Nasal cavity respiratory epithelium epithelial cell of viscerocranial mucosa (primary cell): ENCODE measurements around the gene GNB3. TPM values are rescaled to one million over a fixed set of nuclear protein-coding genes. Genes with fewer than 3 reads are reported as not detected.

ENCODE experiments used
- total RNA-seq: library from RNA; depleted of rRNA; stranded (reverse); fragments of >200 nt; gene quantifications from 2 replicates; pipeline ENCODE4 v1.2.3, GENCODE V29; 2014

Gene GNB3
- 0.34 and 0.78 TPM in 2 replicates for total RNA-seq

DNA sequence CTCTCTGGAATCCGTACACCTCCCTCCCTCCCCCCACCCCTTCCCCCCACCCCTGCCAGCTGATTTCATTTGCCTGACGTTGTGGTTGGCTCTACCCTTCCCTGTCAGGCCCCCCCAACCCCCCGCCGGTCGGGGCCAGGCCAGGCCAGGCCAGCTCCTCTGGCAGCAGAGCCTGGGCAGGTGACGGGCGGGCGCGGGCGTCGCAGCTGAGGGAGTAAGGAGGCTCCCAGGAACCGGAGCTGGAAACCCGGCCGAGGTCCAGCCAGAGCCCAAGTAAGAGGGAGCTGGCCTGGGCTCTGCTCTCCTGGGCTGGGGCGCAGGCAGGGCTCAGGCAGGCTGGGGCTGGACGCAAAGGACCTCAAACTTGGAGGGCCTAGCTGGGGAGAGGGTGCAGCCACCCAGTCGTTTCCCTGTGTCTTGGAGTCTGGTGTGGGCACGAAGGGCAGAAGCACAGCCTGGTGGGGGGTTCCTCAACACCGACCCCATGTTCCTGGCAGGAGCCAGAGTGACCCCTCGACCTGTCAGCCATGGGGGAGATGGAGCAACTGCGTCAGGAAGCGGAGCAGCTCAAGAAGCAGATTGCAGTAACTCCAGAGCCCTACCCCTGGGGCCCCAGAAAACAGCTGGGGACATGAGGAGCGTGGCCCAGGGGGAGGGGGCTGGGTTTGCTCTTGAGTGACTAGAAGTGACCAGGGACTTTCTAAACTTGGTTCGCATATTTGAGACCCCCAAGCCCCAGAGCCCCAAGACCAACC lies at the start of gene GNB3:
GNB3 (plus strand) TSS at position 165 of the 755 bp plus-strand sequence; CDS start at position 528, 363 bp downstream.

DNA sequence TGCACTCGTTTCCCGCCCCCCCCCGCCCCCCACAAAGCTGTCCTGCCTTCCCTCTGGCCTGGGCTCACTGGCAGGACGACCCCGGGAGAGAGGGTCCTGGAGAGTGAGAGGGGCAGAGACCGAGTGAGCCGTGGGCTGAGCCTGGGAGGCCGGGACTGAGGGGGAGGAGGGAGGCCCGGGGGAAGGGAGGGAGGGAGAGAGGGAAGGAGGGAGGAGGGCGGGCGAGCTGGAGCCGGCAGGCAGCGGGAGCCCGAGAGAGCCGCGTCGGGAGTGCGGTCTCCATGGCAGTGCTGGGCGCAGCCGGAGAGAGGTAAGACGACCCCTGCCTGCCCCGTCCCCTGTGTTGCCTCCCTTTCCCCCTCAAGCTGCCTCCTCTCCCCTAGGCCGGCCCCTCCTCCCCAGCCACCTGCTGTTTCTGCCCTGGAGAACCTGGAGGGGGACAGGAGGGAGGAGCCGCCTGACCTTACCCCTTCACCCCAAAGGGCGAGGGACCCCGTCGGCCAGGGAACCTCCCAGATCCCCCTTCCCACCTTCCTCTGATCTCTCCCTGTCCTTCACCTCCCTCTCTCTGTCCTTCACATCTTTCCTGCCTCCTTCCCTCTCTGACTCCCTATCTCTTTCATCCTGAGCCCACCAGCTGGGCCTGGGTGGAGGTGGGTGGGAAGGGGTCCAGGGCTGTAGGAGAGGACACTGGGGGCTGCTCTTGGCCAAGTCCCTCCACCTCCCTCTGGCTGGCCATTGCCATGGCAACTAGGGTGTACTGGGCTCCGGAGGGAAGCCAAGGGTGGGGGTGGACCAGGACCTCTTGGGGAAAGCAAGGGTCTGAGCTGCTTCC lies 18.9 kb upstream of the GNB3 start, which contains the start of gene GPR162:
GPR162 (plus strand) TSS at position 231 of the 835 bp plus-strand sequence. CDS start 2,078 bp downstream, outside the sequence.

DNA sequence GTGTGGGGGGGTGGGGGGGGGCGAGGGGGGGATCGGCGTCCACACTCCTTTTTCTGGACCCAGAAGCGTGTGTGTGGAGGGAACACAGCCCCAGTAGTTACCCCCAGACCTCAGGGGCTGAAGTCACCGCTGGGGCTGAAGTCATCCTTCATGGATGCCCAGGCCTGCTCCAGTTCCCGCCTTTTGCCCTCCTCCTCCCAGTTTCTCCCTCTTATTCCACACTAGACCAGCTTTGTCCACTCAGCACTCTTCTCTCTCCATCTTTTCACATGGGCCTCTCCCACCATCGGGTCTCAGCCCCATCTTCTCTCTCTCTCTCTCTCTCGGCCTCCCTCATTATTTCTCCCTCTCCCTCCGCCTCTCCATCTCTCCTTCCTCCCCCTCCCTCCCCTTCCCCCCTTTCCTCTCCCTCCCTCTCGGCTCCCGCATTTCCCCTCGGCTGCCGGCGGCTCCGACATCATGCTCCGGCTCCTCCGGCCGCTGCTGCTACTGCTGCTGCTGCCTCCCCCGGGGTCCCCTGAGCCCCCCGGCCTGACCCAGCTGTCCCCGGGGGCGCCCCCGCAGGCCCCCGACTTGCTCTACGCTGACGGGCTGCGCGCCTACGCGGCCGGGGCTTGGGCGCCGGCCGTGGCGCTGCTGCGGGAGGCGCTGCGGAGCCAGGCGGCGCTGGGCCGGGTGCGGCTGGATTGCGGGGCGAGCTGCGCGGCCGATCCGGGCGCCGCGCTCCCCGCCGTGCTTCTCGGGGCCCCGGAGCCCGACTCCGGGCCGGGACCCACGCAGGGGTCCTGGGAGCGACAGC lies 12.5 kb upstream of the GNB3 start, which contains the start of gene P3H3:
P3H3 (plus strand) TSS at position 426 of the 799 bp plus-strand sequence; CDS start at position 460, 34 bp downstream.

DNA sequence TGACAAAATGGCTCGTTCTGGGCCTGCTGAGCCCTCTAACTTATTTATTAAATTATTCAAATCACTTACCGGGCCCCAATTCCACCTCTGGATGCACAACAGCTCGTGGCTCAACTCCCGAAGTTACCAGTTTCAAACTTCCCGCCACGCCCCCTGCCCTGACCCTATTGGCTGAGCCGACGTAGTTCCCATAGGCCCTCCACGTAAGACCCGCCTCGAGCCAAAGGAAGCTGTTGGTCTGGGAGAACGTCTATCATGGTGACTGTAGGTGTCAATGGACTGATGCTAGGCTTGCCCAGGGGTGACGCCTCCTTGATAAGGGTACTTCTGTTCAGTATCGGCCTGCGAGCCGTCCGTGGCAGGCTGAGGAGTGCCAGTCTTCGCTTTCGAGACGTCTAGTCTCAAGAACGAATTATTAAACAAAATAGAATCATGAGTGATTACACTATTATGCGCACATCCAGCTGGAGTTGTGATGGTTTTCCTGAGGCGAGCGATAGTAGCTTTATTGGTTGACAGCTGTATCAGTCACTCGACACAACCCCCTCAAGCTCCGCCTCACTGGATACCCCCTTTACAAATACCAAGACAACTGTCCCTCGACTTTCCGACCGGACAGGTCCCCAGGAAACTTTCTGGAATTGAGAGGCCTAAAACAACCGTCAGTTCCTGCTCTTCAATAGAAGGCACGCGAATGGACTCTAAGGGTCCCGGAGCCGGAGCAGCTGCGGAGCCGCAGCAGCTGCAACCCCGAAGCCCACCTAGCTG lies 10.6 kb downstream of the GNB3 start, which contains the start of gene CDCA3:
CDCA3 (minus strand) TSS at position 134 of the 768 bp plus-strand sequence. CDS start 334 bp downstream, outside the sequence.

DNA sequence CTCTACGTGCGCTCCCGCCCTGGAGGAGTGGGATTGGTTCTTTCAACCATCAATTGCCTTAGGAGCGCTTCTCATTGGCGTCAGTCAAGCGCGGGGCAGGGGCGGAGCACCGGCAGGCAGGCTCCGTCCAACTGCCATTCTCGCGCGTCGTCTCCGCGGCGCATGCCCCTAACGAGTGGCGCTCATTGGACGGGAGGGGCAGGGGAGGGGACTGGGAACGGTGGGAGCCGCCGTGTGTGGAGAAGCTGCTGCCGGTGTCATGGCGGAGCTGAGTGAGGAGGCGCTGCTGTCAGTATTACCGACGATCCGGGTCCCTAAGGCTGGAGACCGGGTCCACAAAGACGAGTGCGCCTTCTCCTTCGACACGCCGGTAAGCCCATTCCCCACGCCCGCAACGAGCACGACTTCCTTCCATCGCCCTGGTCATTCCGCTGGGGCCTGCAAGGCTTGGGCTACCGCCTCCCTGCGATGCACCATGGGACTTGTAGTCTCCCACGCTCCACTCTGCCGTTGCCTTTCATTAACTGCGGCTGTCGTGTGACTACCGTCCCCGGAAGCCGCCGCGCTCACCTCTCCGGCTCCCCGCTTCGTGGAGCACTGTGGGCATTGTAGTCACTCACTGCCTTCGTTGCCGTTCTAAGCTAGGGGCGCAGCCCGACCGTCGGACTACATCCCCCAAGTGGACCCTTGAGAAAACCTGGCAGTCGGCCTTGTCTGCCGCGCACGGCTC lies 11.4 kb downstream of the GNB3 start, which contains the start of gene USP5:
USP5 (plus strand) TSS at position 230 of the 730 bp plus-strand sequence; CDS start at position 260, 30 bp downstream.

DNA sequence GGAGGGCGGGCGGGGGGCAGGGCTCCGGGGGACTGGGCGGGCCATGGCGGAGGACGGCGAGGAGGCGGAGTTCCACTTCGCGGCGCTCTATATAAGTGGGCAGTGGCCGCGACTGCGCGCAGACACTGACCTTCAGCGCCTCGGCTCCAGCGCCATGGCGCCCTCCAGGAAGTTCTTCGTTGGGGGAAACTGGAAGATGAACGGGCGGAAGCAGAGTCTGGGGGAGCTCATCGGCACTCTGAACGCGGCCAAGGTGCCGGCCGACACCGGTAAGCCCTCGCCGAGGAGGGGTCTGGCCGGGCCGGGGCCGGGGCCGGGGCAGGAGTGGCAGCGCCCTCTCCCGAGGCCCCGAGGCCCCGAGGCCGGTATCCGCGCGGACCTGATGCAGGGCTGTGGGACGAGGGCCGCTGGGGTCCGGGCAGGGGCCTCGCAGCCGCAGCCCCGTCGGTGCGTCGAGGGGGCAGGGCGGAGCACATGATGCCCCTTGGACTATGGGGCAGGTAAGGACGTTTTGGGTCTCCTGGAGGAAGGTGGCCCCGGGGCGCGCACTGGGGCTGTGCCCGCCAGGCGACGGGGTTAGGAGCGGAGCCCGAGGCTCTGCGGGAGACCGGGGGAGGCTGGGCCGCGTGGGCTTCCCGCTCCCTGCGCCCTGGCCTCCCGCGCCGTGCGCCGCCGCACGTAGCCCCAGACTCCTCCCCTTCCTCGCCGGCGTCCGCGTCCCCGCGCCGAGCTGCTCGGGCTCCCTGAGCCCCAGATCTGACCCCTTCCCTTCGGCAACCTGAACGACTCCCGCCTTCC lies 26.9 kb downstream of the GNB3 start, which contains the start of gene TPI1:
TPI1 (plus strand) TSS at position 119 of the 798 bp plus-strand sequence; CDS start at position 155, 36 bp downstream.

DNA sequence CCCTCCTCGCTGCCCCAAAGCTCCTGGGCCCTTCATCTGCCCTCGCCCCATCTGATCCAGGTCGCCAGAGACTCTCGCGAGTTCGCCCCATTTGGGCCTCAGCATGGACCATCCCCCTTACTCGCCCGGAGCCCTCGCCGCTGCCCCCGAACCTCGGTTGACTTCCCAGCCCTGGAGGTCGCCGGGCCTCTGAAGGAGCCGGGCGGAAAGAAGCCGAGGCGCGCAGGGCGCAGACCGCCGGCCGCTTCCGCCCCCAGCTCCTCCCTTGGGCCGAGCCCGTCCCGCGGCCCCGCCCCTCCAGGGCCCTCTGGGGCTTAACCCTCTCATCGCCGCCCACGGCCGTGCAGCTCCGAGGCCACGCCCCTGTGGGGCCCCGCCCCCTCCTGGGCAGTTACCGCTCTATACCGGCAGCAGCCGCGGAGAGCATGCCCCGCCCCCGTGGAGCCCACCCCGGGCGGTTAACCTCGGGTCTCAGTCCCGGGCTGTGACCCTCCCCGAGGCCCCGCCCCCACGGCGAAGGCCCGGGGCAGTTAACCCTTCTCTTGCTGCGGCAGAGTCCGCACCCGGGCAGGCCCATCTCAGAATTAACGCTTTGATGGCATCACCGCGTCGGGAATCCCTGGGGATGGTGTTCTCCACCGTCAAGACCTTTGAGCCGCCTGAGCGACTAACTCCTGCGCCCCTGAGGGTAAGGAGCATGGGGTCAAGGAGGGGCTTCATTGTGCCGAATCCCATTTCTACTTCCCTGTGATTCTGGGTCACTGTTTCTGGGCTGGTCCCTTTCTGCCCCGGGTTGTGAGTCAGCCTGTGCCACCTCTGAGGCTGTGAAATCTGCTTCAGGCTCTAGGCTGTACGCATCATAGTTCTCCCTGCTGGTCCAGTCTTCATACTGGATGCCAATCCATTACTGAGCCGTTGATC lies 32.6 kb downstream of the GNB3 start, which contains the start of gene SPSB2:
SPSB2 (minus strand) TSS at position 210 of the 921 bp plus-strand sequence. CDS start 402 bp downstream, outside the sequence.

Other genes starting within 250 kb of the GNB3 start
- gene CHD4, start 233.5 kb upstream of the GNB3 start, total RNA-seq: 132 and 213 TPM in 2 replicates
- gene LPAR5, start 205.0 kb upstream of the GNB3 start, total RNA-seq: 2.7 and 5.1 TPM in 2 replicates
- gene ACRBP, start 193.5 kb upstream of the GNB3 start, total RNA-seq: 0.34 and 0.50 TPM in 2 replicates
- gene ING4, start 177.8 kb upstream of the GNB3 start, total RNA-seq: 11.6 and 24.5 TPM in 2 replicates
- gene ZNF384, start 151.6 kb upstream of the GNB3 start, total RNA-seq: 7.2 and 17.5 TPM in 2 replicates
- not detected in 2 replicates for gene PIANP, start 140.1 kb upstream of the GNB3 start, total RNA-seq
- gene COPS7A, start 116.9 kb upstream of the GNB3 start, total RNA-seq: 75.9 and 84.0 TPM in 2 replicates
- 150 and 159 TPM in 2 replicates for gene MLF2, start 87.8 kb upstream of the GNB3 start, total RNA-seq
- 16.7 and 50.8 TPM in 2 replicates for gene PTMS, start 74.6 kb upstream of the GNB3 start, total RNA-seq
- 0.07 TPM in 1 of 2 replicates, not detected in the other for gene LAG3, start 68.4 kb upstream of the GNB3 start, total RNA-seq
- gene CD4, start 51.4 kb upstream of the GNB3 start, total RNA-seq: 0.21 TPM in 1 of 2 replicates, not detected in the other
- under 0.01 TPM in 1 of 2 replicates, not detected in the other for gene GPR162, start 19.1 kb upstream of the GNB3 start, total RNA-seq
- 18.8 and 20.6 TPM in 2 replicates for gene P3H3, start 12.5 kb upstream of the GNB3 start, total RNA-seq
- gene CDCA3, start 10.4 kb downstream of the GNB3 start, total RNA-seq: 0.57 and 0.68 TPM in 2 replicates
- 44.8 and 68.4 TPM in 2 replicates for gene USP5, start 11.2 kb downstream of the GNB3 start, total RNA-seq
- gene TPI1, start 26.6 kb downstream of the GNB3 start, total RNA-seq: 571 and 622 TPM in 2 replicates
- 5.6 and 15.0 TPM in 2 replicates for gene SPSB2, start 32.4 kb downstream of the GNB3 start, total RNA-seq
- gene LRRC23, start 63.9 kb downstream of the GNB3 start, total RNA-seq: 8.2 and 9.8 TPM in 2 replicates
- gene ENO2, start 73.7 kb downstream of the GNB3 start, total RNA-seq: 3.1 and 14.0 TPM in 2 replicates
- 5.1 and 27.6 TPM in 2 replicates for gene ATN1, start 87.0 kb downstream of the GNB3 start, total RNA-seq
- gene RNU7-1, start 102.9 kb downstream of the GNB3 start, total RNA-seq: not detected in 2 replicates
- gene C12orf57, start 103.1 kb downstream of the GNB3 start, total RNA-seq: 52.6 and 80.0 TPM in 2 replicates
- gene PTPN6, start 110.4 kb downstream of the GNB3 start, total RNA-seq: 12.3 and 17.4 TPM in 2 replicates
- 63.6 and 112 TPM in 2 replicates for gene PHB2, start 129.7 kb downstream of the GNB3 start, total RNA-seq
- gene EMG1, start 130.0 kb downstream of the GNB3 start, total RNA-seq: 42.0 and 88.2 TPM in 2 replicates
- gene LPCAT3, start 177.6 kb downstream of the GNB3 start, total RNA-seq: 10.6 and 21.0 TPM in 2 replicates
- gene C1S, start 219.8 kb downstream of the GNB3 start, total RNA-seq: 3.1 and 66.9 TPM in 2 replicates